Measurements from ENCODE around the gene FLRT1. TPM values are rescaled to one million over a fixed set of nuclear protein-coding genes. Genes with fewer than 3 reads are reported as not detected.

The FLRT1 gene
- 1.2 and 1.4 TPM in 2 replicates for total RNA-seq (2014; rRNA removed; shearing (Covaris generic))

GRCh38 chr11:64035576-64035975 lies at the start of gene FLRT1:
Gene FLRT1, plus strand, starts transcription at chr11:64035931. Its CDS starts 80,337 bp downstream, at chr11:64116268.

GRCh38 chr11:63986156-63986931 lies 49.4 kb upstream of the FLRT1 start, which contains the start of gene OTUB1:
Gene OTUB1, plus strand, starts transcription at chr11:63986438. Its CDS starts 19 bp downstream, at chr11:63986457.

Other genes with a start within 250 kb of the FLRT1 start
- 53.4 and 61.5 TPM in 2 replicates for gene SPINDOC, start 222.5 kb upstream of the FLRT1 start, total RNA-seq (2014; rRNA removed; shearing (Covaris generic))
- 19.2 and 21.6 TPM in 2 replicates for gene MARK2, start 196.8 kb upstream of the FLRT1 start, total RNA-seq (2014; rRNA removed; shearing (Covaris generic))
- 0.61 and 0.64 TPM in 2 replicates for gene RCOR2, start 118.8 kb upstream of the FLRT1 start, total RNA-seq (2014; rRNA removed; shearing (Covaris generic))
- 10.1 and 13.6 TPM in 2 replicates for gene NAA40, start 96.9 kb upstream of the FLRT1 start, total RNA-seq (2014; rRNA removed; shearing (Covaris generic))
- 751 and 944 TPM in 2 replicates for gene COX8A, start 61.3 kb upstream of the FLRT1 start, total RNA-seq (2014; rRNA removed; shearing (Covaris generic))
- gene OTUB1, start 49.5 kb upstream of the FLRT1 start, total RNA-seq (2014; rRNA removed; shearing (Covaris generic)) = 89.1 and 101 TPM in 2 replicates
- gene MACROD1, start 130.2 kb downstream of the FLRT1 start, total RNA-seq (2014; rRNA removed; shearing (Covaris generic)) = 97.2 and 109 TPM in 2 replicates
- 311 and 341 TPM in 2 replicates for gene STIP1, start 150.2 kb downstream of the FLRT1 start, total RNA-seq (2014; rRNA removed; shearing (Covaris generic))
- gene FERMT3, start 170.8 kb downstream of the FLRT1 start, total RNA-seq (2014; rRNA removed; shearing (Covaris generic)) = 1.3 and 1.9 TPM in 2 replicates
- gene TRPT1, start 190.3 kb downstream of the FLRT1 start, total RNA-seq (2014; rRNA removed; shearing (Covaris generic)) = 56.2 and 74.4 TPM in 2 replicates
- 69.5 and 70.7 TPM in 2 replicates for gene NUDT22, start 190.3 kb downstream of the FLRT1 start, total RNA-seq (2014; rRNA removed; shearing (Covaris generic))
- 16.8 and 23.4 TPM in 2 replicates for gene DNAJC4, start 194.6 kb downstream of the FLRT1 start, total RNA-seq (2014; rRNA removed; shearing (Covaris generic))
- 30.6 and 44.7 TPM in 2 replicates for gene VEGFB, start 198.7 kb downstream of the FLRT1 start, total RNA-seq (2014; rRNA removed; shearing (Covaris generic))
- gene FKBP2, start 205.2 kb downstream of the FLRT1 start, total RNA-seq (2014; rRNA removed; shearing (Covaris generic)) = 144 and 182 TPM in 2 replicates
- gene PPP1R14B, start 211.0 kb downstream of the FLRT1 start, total RNA-seq (2014; rRNA removed; shearing (Covaris generic)) = 650 and 685 TPM in 2 replicates
- gene PLCB3, start 215.6 kb downstream of the FLRT1 start, total RNA-seq (2014; rRNA removed; shearing (Covaris generic)) = 39.2 and 44.9 TPM in 2 replicates
- 99.6 and 101 TPM in 2 replicates for gene BAD, start 248.7 kb downstream of the FLRT1 start, total RNA-seq (2014; rRNA removed; shearing (Covaris generic))
- 27.5 and 30.3 TPM in 2 replicates for gene GPR137, start 249.9 kb downstream of the FLRT1 start, total RNA-seq (2014; rRNA removed; shearing (Covaris generic))